ENCODE results near the gene LASP1. TPM values are rescaled to one million over a fixed set of nuclear protein-coding genes. Genes with fewer than 3 reads are reported as not detected.
"Not testable (repeated sequence)": the region's sequence is repeated elsewhere in the genome, so short reads cannot be mapped to it uniquely, and the experiment has no call there.

LASP1 gene
- total and polyA plus RNA-seq, 3 donors from 2014 or later: 58.2 to 83.2 (median 60.3) TPM

GRCh38 chr17:38939987-38940386, 70.1 kb downstream of the LASP1 start:
- Histone ChIP-seq H3K36me3 (ENCODE audit: low read depth, missing control alignments) (no peaks in the 10 kb centered on the region), H3K27ac (no peak overlapping the region), H3K9me3 (no peaks in the 10 kb centered on the region), H3K4me1 (no peaks in the 10 kb centered on the region), H3K27me3 (no peaks in the 10 kb centered on the region), H3K4me3 (no peak overlapping the region)
- DNase-seq: no peak
- intact Hi-C loops (cut with DNase I; ENCODE audit: low total_unique reads): no loop called here
- no peak for TF ChIP-seq POLR2A (IDR thresholded peaks at IDR 0.05)
- no peak for TF ChIP-seq CTCF (IDR thresholded peaks at IDR 0.05)

GRCh38 chr17:38940404-38940803, 70.5 kb downstream of the LASP1 start:
- H3K27me3 ChIP-seq: no peaks in the 10 kb centered on the region
- no peak for DNase-seq
- intact Hi-C loops (cut with DNase I; ENCODE audit: low total_unique reads): no loop called here
- H3K9me3 ChIP-seq: no peaks in the 10 kb centered on the region
- H3K4me3 ChIP-seq: no peak overlapping the region
- no peaks in the 10 kb centered on the region for H3K36me3 ChIP-seq (ENCODE audit: low read depth, missing control alignments)
- no peak overlapping the region for H3K27ac ChIP-seq
- no peaks in the 10 kb centered on the region for H3K4me1 ChIP-seq
- TF ChIP-seq CTCF (IDR thresholded peaks at IDR 0.05): no peak
- no peak for TF ChIP-seq POLR2A (IDR thresholded peaks at IDR 0.05)
- WGBS, 2 donors: 90 to 100% methylated on average over 1 of the region's 1 CpG

DNA sequence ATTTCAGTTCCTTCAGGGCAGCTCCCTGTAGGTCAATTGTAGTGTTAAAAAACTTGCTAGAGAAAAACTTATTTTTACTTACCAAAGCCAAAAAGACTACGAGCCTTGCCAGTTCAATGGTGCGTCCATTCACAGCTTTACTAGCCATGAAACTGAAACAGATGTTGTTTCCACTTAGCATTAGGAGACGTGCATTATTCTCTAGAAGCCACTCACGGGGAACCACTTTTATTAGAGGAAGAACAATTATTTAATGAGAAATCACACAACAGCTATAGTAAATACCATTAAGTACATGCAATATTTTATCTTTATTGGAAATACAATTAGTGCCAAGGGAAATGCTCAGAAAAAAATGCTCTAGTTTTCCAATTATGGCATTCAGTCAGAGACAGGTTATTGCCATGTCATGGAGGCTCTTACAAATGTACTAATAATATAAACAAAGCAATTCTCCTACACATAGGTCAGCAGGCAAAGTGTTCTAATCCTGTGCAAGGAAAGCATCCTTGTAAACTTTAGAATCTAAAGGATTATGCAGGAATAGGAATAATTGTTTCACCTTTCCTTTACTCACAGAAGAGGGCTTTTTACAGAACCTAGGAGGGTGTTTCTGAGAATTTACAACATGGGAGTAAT, 73.0 kb downstream of the LASP1 start:
- H3K9me3 ChIP-seq: no peaks in the 10 kb centered on the region
- DNase-seq: no peak
- H3K36me3 ChIP-seq (ENCODE audit: low read depth, missing control alignments): no peaks in the 10 kb centered on the region
- H3K27ac ChIP-seq: no peak overlapping the region
- TF ChIP-seq POLR2A (IDR thresholded peaks at IDR 0.05) (no peak), CTCF (IDR thresholded peaks at IDR 0.05) (no peak)
- 49 to 50% methylated on average over 4 of the region's 4 CpGs for WGBS, 2 donors
- H3K27me3 ChIP-seq: no peaks in the 10 kb centered on the region
- no peak overlapping the region for H3K4me3 ChIP-seq
- intact Hi-C loops (cut with DNase I; ENCODE audit: low total_unique reads): no loop called here
- H3K4me1 ChIP-seq: no peaks in the 10 kb centered on the region

- no peak for TF ChIP-seq POLR2A (IDR thresholded peaks at IDR 0.05)
- TF ChIP-seq CTCF (IDR thresholded peaks at IDR 0.05): no peak
- intact Hi-C loops (cut with DNase I; ENCODE audit: low total_unique reads): no loop called here
- Histone ChIP-seq H3K27me3 (no peaks in the 10 kb centered on the region), H3K4me3 (no peak overlapping the region), H3K4me1 (no peaks in the 10 kb centered on the region), H3K36me3 (ENCODE audit: low read depth, missing control alignments) (no peaks in the 10 kb centered on the region), H3K27ac (no peak overlapping the region), H3K9me3 (no peaks in the 10 kb centered on the region)
- WGBS, 2 donors: 66 to 75% methylated on average over 8 of the region's 8 CpGs
- DNase-seq: no peak
Observed at GRCh38 chr17:38943607-38944006, 73.7 kb downstream of the LASP1 start.

DNA sequence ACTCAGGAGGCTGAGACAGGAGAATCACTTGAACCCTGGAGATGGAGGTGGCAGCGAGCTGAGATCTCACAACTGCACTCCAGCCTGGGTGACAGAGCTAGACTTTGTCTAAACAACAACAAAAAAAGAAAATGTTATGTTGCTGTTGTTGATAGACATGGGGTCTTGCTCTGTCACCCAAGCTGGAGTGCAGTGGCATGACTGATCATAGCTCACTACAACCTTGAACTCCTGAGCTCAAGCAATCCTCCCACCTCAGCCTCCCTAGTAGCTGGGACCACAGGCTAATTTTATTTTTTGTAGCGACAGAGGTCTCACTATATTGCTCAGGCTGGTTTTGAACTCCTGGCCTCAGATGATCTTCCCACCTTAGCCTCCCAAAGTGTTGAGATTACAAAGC, 77.3 kb downstream of the LASP1 start:
- TF ChIP-seq CTCF (IDR thresholded peaks at IDR 0.05) (no peak), POLR2A (IDR thresholded peaks at IDR 0.05) (no peak)
- Histone ChIP-seq H3K4me3 (no peak overlapping the region), H3K9me3 (no peaks in the 10 kb centered on the region), H3K27me3 (no peaks in the 10 kb centered on the region), H3K36me3 (ENCODE audit: low read depth, missing control alignments) (no peaks in the 10 kb centered on the region), H3K4me1 (no peaks in the 10 kb centered on the region), H3K27ac (no peak overlapping the region)
- no peak for DNase-seq
- 88 to 100% methylated on average over 2 of the region's 2 CpGs for WGBS, 2 donors
- intact Hi-C loops (cut with DNase I; ENCODE audit: low total_unique reads): no loop called here

DNA sequence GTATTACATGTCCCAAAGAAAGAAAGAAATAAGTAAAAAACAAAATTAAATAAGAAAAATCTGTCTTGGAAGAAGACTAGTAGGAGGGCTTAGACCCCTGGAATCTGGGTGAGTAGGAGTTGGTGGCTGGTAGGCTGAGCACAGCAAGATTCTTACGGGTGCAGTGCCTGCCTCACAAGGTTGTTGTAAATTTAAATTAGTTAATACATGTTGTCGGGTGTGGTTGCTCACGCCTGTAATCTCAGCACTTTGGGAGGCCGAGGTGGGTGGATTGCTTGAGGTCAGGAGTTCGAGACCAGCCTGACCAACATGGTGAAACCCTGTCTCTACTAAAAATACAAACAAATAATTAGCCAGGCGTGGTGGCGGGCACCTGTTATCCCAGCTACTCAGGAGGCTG, 83.9 kb downstream of the LASP1 start:
- H3K27ac ChIP-seq; H3K4me1 ChIP-seq; H3K9me3 ChIP-seq; intact Hi-C loops (cut with DNase I; ENCODE audit: low total_unique reads); H3K4me3 ChIP-seq; H3K27me3 ChIP-seq; H3K36me3 ChIP-seq (ENCODE audit: low read depth, missing control alignments); DNase-seq: not testable (repeated sequence)
- 83 to 89% methylated on average over 7 of the region's 7 CpGs for WGBS, 2 donors
